A549 treated with AZD9567 at 1 μM for 4 hours (cell line): Measurements from ENCODE around the gene KBTBD7. TPM values are rescaled to one million over a fixed set of nuclear protein-coding genes. Genes with fewer than 3 reads are reported as not detected.

Source experiments
- total RNA-seq: library from RNA; stranded (reverse); fragments of 200-300 nt; extraction: Qiagen RNA extraction; gene quantifications from 5 replicates; pipeline ENCODE4 v1.2.3, GENCODE V29; 2022; ENCODE audit not compliant: insufficient read depth

Gene KBTBD7, protein sequence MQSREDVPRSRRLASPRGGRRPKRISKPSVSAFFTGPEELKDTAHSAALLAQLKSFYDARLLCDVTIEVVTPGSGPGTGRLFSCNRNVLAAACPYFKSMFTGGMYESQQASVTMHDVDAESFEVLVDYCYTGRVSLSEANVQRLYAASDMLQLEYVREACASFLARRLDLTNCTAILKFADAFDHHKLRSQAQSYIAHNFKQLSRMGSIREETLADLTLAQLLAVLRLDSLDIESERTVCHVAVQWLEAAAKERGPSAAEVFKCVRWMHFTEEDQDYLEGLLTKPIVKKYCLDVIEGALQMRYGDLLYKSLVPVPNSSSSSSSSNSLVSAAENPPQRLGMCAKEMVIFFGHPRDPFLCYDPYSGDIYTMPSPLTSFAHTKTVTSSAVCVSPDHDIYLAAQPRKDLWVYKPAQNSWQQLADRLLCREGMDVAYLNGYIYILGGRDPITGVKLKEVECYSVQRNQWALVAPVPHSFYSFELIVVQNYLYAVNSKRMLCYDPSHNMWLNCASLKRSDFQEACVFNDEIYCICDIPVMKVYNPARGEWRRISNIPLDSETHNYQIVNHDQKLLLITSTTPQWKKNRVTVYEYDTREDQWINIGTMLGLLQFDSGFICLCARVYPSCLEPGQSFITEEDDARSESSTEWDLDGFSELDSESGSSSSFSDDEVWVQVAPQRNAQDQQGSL
- total RNA-seq = 1.7 to 2.6 TPM (median 2.5 TPM) in 5 replicates

DNA sequence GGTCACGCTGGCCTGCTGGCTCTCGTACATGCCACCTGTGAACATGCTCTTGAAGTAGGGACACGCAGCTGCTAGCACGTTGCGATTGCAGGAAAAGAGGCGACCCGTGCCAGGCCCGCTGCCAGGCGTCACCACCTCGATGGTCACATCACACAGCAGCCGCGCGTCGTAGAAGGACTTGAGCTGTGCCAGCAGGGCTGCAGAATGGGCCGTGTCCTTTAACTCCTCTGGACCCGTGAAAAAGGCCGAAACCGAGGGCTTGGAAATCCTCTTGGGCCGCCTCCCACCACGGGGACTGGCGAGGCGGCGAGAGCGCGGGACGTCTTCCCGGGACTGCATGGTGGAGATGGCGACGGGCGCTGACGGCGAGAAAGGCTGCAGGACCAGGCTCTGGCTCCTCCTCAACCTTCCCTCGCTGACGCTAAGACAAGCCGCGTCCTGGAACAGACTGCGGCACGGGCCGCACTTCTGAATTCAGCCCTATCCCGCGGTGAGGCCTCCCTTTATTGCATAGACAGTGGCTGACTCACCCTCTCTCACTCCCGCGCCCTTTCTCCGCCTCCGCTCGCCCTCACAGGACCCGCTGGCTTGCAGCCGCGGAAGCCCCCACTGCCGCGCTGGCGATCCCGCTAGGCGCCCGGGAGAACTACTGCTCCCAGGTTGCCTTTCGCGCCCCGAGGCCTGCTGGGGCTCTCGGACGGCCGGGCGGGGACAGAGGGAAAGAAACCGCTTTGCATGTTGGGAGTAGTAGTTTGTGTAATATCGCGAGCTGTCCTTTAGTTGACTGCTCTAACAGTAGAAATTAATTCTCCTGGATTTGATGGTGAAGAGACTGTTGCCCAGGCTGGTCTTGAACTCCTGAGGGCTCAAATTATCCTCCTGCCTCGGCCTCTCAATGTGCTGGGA is at the start of gene KBTBD7:
KBTBD7 (minus strand) TSS at position 651 of the 906 bp plus-strand sequence; CDS start at position 339, 312 bp downstream.

Other genes with a start within 250 kb of the KBTBD7 start
- 27.4 to 34.4 TPM (median 32.5 TPM) in 5 replicates for gene ELF1, start 175.3 kb downstream of the KBTBD7 start, total RNA-seq
- gene WBP4, start 133.1 kb downstream of the KBTBD7 start, total RNA-seq = 8.1 to 8.7 TPM (median 8.4 TPM) in 5 replicates
- 4.5 to 6.1 TPM (median 5.3 TPM) in 5 replicates for gene KBTBD6, start 61.8 kb downstream of the KBTBD7 start, total RNA-seq
- gene MTRF1, start 69.0 kb upstream of the KBTBD7 start, total RNA-seq = 4.3 to 6.8 TPM (median 4.8 TPM) in 5 replicates
- 4.2 to 8.8 TPM (median 7.9 TPM) in 5 replicates for gene NAA16, start 116.7 kb upstream of the KBTBD7 start, total RNA-seq